GM18870 (cell line): ENCODE results near the gene PPP3CA.
"Not testable (repeated sequence)": the region's sequence is repeated elsewhere in the genome, so short reads cannot be mapped to it uniquely, and the experiment has no call there.

ENCODE experiments used
- ATAC-seq: cut with Tn5 transposase; IDR thresholded peaks from one replicate; pipeline ENCODE4 v1.9.1; 2021; ENCODE audit warnings: moderate library complexity; ENCODE audit not compliant: unreplicated experiment

PPP3CA gene

GRCh38 chr4:101148551-101148950 is 198.8 kb downstream of the PPP3CA start:
- ATAC-seq: no peak

- ATAC-seq: no peak
Measured at GRCh38 chr4:101147283-101147682, 200.0 kb downstream of the PPP3CA start.

GRCh38 chr4:101145021-101145420 is 202.3 kb downstream of the PPP3CA start:
- ATAC-seq: no peak

GRCh38 chr4:101142259-101142658 is 205.1 kb downstream of the PPP3CA start:
- ATAC-seq: peak; percentile 35

GRCh38 chr4:101141855-101142254 is 205.5 kb downstream of the PPP3CA start:
- ATAC-seq: no peak

- ATAC-seq: peak; percentile 48
Measured at GRCh38 chr4:101141230-101141629, 206.1 kb downstream of the PPP3CA start.

- ATAC-seq: no peak
Measured at GRCh38 chr4:101140228-101140627, 207.1 kb downstream of the PPP3CA start.

GRCh38 chr4:101136373-101137370 is 210.7 kb downstream of the PPP3CA start:
- ATAC-seq: no peak

GRCh38 chr4:101135371-101136010 is 211.8 kb downstream of the PPP3CA start:
- peak; percentile 72 for ATAC-seq

- not testable (repeated sequence) for ATAC-seq
Measured at GRCh38 chr4:101131058-101131457, 216.3 kb downstream of the PPP3CA start.

GRCh38 chr4:101128898-101129297 is 218.4 kb downstream of the PPP3CA start:
- not testable (repeated sequence) for ATAC-seq

- ATAC-seq: no peak
Measured at GRCh38 chr4:101128473-101128872, 218.9 kb downstream of the PPP3CA start.

- no peak for ATAC-seq
Measured at GRCh38 chr4:101127176-101127790, 220.0 kb downstream of the PPP3CA start.

- no peak for ATAC-seq
Measured at GRCh38 chr4:101126059-101126458, 221.3 kb downstream of the PPP3CA start.

- ATAC-seq: no peak
Measured at GRCh38 chr4:101125045-101125942, 222.0 kb downstream of the PPP3CA start.

- no peak for ATAC-seq
Measured at GRCh38 chr4:101123231-101123630, 224.1 kb downstream of the PPP3CA start.

- no peak for ATAC-seq
Measured at GRCh38 chr4:101122019-101122418, 225.3 kb downstream of the PPP3CA start.

- no peak for ATAC-seq
Measured at GRCh38 chr4:101119141-101119540, 228.2 kb downstream of the PPP3CA start.

- ATAC-seq: no peak
Measured at GRCh38 chr4:101118617-101119016, 228.7 kb downstream of the PPP3CA start.

GRCh38 chr4:101115887-101116286 is 231.4 kb downstream of the PPP3CA start:
- no peak for ATAC-seq
